Sciatic nerve (tissue), 2 donors: ENCODE data around the gene MAML2. TPM values are rescaled to one million over a fixed set of nuclear protein-coding genes. Genes with fewer than 3 reads are reported as not detected.

Experiments
- ATAC-seq: fragments of 200-7000 bp; cut with Tn5 transposase; one replicate; pipeline ENCODE4 v1.9.1; 2020; ENCODE audit warnings: mild to moderate bottlenecking, moderate library complexity
- DNase-seq: peaks from one replicate; pipeline ENCODE4 v3.0.0-alpha.2; 2020; ENCODE audit warnings: low spot score
- intact Hi-C: fragments of 100-400 bp; cut with DNase I; formaldehyde crosslinking; loops from one replicate; pipeline ENCODE4 v1.14.2; 2022
- total RNA-seq: library from RNA; stranded (reverse); fragmentation: NEBNext Ultra II Directional; extraction: Animal tissue kit (Norgen Biotek cat#: 25700); gene quantifications from one replicate; pipeline ENCODE4 v1.2.1, GENCODE V29; 2021
- donor health status: DM: no; HTN: no; CAD: no.
- donor health status: DM: no; HTN: no; CAD: no.

MAML2 gene
- total RNA-seq, 1 donor from 2014 or later: 30.4 TPM

GRCh38 chr11:96130061-96130620 lies 212.9 kb downstream of the MAML2 start:
- ATAC-seq (no peak), DNase-seq (no peak)
- intact Hi-C loops: no loop called here

DNA sequence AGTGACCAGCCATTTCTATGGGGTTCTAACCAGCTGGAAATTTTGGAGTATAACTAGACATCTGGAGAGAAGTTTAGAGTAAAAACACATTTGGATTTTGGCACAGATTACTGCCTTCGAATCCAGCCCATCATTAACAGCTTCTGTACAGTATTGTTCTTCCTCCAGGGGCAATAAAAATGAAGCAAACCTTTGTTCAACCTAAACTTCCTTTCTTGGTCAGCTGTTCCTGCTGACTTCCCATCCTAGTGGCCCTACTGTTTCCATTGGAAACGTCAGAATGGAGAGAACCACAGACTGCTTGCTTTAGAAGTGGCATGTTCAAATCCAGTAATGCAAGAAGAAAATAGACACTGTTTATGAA lies 215.4 kb downstream of the MAML2 start:
- DNase-seq (no peak), ATAC-seq (peak; percentile 40)
- intact Hi-C loops: no loop called here

DNA sequence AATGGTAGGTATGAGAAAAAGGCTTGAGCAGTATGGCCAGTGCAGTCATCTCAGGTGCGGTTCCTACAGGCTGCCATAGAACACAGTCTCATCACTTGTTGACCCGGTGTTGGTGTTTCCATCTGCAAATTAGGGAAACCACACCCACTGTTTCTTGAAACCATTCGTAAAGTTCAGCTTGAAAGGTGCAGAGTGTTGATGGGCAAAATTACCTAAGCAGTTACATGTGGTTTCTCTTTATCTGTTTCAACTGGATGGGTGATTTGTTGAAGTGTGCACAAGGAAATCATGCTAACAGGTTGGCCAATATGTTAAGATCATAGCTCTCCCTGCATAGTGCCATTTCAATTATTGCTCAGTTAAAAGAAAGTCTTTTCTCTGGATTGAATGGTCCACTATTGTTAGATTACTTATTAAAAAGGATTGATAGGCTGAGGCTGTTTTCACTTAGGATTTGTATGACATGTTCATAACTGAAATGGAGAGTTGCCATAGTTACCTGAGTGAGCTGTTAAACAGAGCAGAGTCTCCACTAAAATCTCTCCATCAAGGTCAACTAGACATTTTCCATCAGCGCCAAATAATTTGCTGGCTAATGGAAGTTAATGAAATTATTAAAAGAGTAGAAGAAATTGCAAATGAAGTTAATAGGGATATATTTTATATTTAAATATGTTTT lies 215.9 kb downstream of the MAML2 start:
- intact Hi-C loops: no loop called here
- ATAC-seq (no peak), DNase-seq (no peak)

DNA sequence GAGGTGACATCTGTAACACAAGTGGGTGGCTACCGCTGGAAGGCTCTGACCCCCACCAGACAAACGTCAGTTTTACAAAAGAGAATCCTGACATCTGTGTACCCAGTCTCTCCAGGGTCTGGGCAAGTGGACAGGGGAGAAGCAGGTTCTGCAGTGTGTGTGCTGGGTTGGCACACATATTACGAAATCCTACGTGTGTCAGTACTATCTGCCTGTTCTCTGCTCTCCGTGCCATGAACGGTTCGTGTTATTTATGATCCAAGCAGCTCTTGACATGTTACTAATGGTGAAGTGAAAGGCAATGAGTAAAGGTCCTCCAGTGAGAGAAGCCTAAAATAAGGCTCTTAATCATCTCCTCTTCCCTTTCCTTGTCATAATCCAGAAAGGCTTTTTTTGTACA lies 217.6 kb downstream of the MAML2 start:
- no peak for ATAC-seq
- intact Hi-C loops: no loop called here
- no peak for DNase-seq

DNA sequence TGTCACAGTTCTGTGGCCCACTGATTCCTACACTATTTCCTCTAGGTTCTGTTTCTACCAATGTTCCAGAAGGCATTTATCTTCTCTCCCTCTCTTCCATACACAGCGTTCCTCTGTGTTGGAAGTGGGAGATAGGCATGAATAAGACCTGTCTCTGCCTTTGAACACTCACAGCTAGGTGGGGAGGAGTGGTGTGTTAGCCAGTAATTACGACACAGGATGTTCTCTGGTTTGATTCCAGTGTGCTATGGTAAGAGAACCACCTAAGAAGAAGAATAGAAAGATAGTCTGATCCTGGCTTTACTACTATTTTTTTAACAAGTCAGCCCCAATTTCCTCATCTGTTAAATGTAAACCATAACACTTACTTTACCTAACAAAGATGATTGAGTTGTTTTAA lies 218.8 kb downstream of the MAML2 start:
- DNase-seq: no peak
- intact Hi-C loops: no loop called here
- ATAC-seq: no peak

DNA sequence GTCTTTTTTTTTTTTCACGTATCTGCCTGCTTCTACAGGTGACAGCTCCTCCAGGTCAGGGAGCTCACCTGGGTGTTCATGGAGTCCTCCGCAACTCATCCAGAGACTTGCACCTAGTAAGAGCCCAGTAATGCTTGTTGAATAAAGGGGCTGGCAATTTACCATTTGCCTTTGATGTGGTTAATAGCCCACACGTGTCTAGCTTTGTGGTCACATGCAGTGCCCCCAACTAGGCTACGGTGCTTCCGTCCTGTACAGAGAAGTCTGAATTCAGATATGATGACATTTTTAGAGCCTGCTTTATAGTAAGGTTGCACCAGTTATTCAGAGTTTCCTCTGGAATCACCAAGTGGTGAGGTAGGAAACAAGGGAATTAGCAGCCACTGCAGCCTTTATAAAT lies 219.7 kb downstream of the MAML2 start:
- intact Hi-C loops: no loop called here
- DNase-seq (no peak), ATAC-seq (no peak)

DNA sequence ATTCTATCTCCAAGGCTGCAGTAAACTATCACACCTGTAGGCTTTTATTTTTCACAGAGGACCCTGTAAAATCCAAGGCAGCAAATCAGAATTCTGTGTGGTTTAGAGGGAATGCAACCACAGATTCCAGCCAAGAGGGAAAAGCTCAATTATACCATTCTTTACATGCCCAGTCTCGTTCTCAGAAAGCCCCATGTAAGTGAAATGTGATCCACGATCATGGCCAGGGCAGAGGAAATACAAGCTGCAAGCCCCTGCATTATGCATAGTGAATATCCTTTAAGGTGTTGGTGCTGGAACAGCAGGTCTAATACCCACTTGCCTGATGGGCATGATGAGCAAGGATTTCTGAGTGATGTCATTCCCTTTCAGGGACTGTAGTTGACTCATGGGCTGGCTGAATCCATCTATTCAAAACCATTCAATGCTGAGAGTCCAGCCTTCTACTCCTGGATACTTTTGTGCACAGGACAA lies 220.4 kb downstream of the MAML2 start:
- no peak for DNase-seq
- intact Hi-C loops: no loop called here
- ATAC-seq: no peak

- DNase-seq: no peak
- intact Hi-C loops: no loop called here
- ATAC-seq: no peak
These were observed 223.8 kb downstream of the MAML2 start for GRCh38 chr11:96119211-96119610.

GRCh38 chr11:96116376-96116775 lies 226.6 kb downstream of the MAML2 start:
- intact Hi-C loops: no loop called here
- ATAC-seq: no peak
- no peak for DNase-seq

DNA sequence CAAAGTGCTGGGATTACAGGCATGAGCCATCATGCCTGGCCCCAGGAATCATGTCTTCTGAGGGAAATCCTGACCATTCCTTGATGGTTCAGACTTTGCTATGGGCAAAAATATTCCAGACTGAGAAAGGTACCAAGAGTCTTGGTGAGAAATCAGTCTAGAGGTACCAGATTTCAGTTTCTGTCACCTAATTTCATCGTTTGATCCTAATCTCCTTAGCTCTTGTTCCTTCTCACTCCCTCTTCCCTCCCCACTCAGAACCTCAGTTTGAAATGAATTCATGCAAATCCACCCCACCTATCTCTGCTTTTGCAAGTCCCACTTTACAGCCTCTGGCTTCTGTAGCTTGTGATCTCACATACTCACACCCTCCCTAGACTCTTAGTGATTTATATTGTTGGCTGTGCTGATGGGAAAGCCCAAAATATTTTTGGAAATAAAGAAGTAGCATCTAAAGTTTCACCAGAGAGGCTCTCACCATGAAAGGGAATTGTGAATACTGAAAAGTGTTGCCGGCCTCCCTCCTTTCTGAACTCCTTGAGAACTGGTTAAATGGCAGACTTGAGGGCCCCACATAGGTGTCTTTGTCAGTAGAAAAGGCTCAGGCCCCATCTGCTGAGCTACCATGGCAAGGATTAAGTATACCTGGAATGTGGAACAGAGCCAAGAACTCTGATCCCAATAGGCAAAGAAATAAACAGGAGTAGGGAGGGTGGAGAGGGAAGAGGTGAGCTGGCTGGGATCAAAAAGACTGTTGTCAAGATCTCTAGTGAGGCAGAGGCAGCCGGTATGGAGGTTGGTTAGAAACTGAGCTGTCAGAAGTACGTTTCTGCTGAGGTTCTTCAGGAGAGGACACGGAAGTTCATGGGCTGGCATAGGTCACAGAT lies 228.6 kb downstream of the MAML2 start:
- intact Hi-C loops: no loop called here
- DNase-seq: no peak
- ATAC-seq: peak; percentile 37

GRCh38 chr11:96113193-96113681 lies 229.8 kb downstream of the MAML2 start:
- DNase-seq (no peak), ATAC-seq (peak; percentile 70)
- intact Hi-C loops: no loop called here

- no peak for ATAC-seq
- intact Hi-C loops: no loop called here
- no peak for DNase-seq
These were observed 230.5 kb downstream of the MAML2 start for GRCh38 chr11:96112192-96113128.

DNA sequence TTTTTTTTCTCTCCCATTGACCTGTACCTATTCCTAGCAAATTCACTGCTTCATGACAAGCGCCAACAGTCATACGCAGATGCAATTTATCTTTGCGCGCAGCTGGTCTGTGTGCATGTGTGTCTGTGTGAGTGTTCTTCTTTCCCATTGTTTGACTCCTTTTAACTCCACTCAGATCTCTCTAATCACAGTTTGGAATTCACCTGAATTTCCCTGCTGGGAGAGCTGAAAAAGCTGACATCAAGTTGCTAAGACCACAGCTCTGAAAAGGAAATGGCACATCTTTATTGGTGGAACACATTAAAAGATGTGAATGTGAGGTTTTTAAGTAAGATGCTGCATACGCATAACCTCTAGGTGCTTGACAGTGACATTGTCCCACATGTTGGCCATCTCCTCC lies 231.7 kb downstream of the MAML2 start:
- DNase-seq (no peak), ATAC-seq (no peak)
- intact Hi-C loops: no loop called here

- DNase-seq: no peak
- intact Hi-C loops: no loop called here
- ATAC-seq: no peak
These were observed 232.7 kb downstream of the MAML2 start for GRCh38 chr11:96110302-96110701.

DNA sequence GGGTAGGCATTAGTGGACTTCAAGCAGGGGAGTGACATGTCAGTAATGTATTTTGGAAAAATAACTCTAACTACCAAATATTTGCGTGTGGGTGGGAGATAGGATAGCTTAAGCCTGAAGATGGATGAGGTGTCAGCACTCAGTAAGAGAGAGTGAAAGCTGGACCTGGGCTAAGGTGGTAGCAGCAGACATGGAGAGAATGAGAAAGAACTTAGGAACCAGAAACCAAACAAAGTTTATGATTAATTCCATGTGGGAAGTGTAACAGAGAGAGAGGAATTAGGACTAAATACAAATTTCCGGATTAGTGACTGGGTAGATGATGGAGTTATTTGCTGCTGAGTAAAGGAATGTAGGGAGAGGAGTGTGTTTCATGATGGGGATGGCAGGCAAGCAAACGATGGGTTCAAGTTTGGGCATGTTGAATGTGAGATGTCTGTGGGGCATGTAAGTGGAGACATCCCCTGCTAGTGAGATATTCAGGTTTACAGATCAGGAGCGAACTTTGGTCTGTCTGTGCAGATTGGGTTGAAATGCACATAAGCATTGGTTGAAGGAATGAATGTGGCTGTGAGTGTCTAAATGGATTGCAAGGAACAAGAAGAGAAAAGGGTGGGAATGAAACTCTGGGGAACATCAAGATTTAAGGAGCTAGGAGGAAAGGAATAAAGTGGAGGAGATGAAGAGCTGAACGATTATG lies 233.5 kb downstream of the MAML2 start:
- intact Hi-C loops: no loop called here
- DNase-seq (no peak), ATAC-seq (no peak)

- intact Hi-C loops: no loop called here
- DNase-seq (no peak), ATAC-seq (no peak)
These were observed 235.7 kb downstream of the MAML2 start for GRCh38 chr11:96107143-96107824.

DNA sequence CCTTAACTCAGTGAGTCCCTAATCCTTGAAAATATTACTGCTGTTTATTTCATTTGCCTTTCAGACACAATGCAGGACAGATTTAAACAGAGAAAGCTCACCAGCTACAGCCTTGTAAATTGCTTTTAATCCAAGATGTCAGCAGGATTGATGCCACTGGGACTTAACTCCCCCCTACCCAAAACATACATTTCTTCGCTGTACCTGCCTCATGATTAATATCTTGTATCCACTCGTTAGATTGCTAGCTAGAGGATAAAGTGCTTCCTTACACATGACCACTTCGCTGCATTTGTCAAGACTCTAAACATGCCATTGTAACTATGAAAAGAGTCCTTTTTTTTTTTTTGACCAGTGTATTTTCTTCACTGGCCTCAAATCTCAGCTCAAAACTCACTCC lies 236.3 kb downstream of the MAML2 start:
- no peak for ATAC-seq
- no peak for DNase-seq
- intact Hi-C loops: no loop called here

DNA sequence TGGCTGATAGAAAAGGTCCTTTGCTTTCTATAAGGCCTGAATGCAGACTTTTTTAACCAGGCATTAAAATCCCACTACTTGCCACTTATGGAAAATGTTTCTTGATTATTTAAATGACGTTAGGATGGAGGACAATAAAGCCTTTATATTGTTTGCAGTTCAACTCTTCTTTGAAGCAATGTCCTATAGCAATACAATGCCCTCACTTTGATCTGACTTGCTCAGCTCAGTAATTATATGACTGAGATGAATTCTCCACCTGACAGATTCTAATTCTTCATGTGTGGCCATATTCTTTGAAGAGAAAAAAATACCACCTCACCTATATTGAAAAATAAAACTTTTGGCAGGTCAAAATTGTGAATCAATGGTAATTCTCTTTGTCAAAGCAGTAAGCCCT lies 237.1 kb downstream of the MAML2 start:
- ATAC-seq (no peak), DNase-seq (no peak)
- intact Hi-C loops: no loop called here
